IPS DF 4.7 (cell line): ENCODE results near the gene LGALSL.

ENCODE experiments used
- DNase-seq: peaks from one replicate; pipeline ENCODE4 v3.0.0-alpha.2; 2013; ENCODE audit warnings: low spot score; ENCODE audit errors: extremely low read depth

Gene LGALSL

GRCh38 chr2:64492821-64493220, 38.9 kb downstream of the LGALSL start:
- DNase-seq, result no peak

DNA sequence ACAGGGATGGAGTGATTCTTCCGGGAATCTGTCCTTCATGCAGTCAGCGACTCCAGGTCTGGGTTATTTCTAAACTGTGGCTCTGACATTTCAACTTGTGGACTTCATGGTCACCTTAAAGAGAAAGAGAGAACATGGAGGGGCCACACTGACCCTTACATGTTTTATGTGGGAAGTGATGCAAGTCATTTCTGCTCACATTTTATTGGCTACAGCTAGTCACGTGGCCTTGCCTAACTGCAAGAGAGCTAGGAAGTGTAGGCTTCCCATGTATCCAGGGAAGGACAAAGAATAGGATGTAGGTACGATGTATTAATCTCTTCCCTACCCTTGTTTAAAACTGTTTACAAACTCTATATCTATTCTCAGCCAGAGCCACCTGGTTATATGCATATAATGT, 39.8 kb downstream of the LGALSL start:
- no peak for DNase-seq

DNA sequence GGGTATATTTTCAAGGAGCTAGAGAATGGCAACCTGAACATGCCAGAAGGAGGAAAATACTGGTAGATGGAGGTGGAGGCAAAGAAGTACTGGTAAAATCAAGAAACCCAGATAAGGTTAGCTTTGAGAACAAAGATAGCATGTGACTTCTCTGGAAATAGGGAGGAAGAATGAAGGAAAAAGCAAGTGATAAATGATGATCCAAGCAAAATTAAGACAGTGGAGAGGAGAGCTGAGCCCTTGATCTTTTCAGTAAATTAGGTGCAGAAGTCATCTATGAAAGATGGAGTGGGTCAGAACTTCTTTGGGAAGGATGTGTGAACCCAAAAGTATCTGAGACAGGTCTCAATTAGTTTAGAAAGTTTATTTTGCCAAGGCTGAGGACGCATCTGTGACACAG, 44.5 kb downstream of the LGALSL start:
- DNase-seq, result no peak

GRCh38 chr2:64500549-64500948, 46.6 kb downstream of the LGALSL start:
- DNase-seq, result no peak

DNA sequence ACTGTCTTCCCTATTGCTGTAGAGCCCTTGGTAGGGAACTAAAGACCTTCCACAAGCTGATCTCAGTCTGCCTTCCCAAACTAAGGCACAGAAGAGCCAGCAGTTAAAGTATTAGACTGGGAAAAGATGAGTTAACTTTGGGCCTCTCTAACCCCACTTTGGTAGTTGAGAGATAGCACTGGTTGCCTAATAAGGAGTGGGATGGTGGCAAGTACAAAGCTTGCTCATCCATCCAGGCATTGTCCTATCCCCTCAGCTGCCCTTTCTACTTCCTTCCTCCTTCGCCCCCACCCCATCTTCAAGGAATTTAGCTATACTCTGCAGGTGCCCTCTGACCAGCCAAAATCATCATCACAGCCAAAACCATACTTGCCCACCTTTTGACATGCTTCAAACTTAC, 48.0 kb downstream of the LGALSL start:
- DNase-seq, result no peak

DNA sequence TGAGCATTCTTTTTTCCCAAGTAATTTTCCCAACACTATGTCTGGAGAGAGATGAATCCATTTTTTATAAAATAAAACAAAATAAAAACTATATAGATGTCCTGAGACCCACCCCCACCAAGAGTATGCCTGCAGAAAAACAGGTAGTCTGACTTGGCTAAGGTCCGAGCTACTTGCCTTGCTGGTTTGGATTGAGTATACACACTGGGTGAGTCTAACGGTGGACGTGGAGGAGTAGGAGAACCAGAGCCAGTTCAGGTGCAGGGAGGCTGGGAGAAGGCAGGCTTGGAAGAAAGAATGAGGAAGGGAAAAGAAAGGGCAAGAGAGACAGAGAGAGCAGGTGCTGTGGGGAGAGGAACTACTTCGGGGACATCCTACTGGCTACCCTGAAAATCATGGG, 48.9 kb downstream of the LGALSL start:
- no peak for DNase-seq

GRCh38 chr2:64504774-64505720, 51.1 kb downstream of the LGALSL start:
- DNase-seq, result no peak

- no peak for DNase-seq
Observed at GRCh38 chr2:64506686-64507085, 52.7 kb downstream of the LGALSL start.
